GM18505 (cell line): Measurements from ENCODE around the gene XRCC5.

Experiments
- ATAC-seq: cut with Tn5 transposase; IDR thresholded peaks from one replicate; pipeline ENCODE4 v1.9.1; 2021; ENCODE audit not compliant: unreplicated experiment
- POLR2A ChIP-seq: IDR thresholded peaks from 4 replicates; pipeline ENCODE4 v1.6.1; 2011; ENCODE audit warnings: borderline replicate concordance; ENCODE audit not compliant: insufficient read depth, insufficient read length; ENCODE audit errors: extremely low read depth

The XRCC5 gene

GRCh38 chr2:216114714-216115531, 5.8 kb downstream of the XRCC5 start:
- peak; percentile 48 for ATAC-seq

GRCh38 chr2:216116418-216116817, 7.3 kb downstream of the XRCC5 start:
- no peak for TF ChIP-seq POLR2A
- no peak for ATAC-seq

More at GRCh38 chr2:216114714-216115531, 5.8 kb downstream of the XRCC5 start:
- TF ChIP-seq POLR2A: peak; percentile 71

GRCh38 chr2:216117561-216118340, 8.6 kb downstream of the XRCC5 start:
- no peak for TF ChIP-seq POLR2A
- no peak for ATAC-seq

- ATAC-seq: no peak
- no peak for TF ChIP-seq POLR2A
These were observed 9.3 kb downstream of the XRCC5 start for GRCh38 chr2:216118474-216118873.

GRCh38 chr2:216119146-216119545, 10.0 kb downstream of the XRCC5 start:
- TF ChIP-seq POLR2A: no peak
- ATAC-seq: no peak

DNA sequence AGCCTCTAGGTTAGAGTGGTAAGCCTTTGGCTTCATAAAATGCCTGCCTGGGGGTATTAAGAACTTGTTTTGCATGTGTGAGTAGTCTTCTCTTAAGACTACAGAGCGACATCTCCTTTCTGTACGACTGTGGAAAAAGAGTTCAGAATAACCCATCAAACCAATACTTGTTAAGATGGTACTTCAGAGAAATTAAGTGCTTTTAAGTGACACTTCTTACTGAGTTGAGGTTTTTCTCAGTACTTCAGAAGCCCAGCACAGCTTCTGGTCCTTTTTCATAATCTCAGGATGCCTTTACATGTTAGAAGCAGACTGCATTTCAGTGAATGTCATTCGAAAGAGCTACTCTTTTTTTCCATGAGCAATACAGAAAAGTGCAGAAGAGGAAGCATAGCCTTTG, 10.8 kb downstream of the XRCC5 start:
- no peak for ATAC-seq

GRCh38 chr2:216121255-216121654, 12.1 kb downstream of the XRCC5 start:
- no peak for TF ChIP-seq POLR2A
- ATAC-seq: no peak

More for the DNA sequence above, 10.8 kb downstream of the XRCC5 start:
- no peak for TF ChIP-seq POLR2A

GRCh38 chr2:216126943-216127342, 17.8 kb downstream of the XRCC5 start:
- ATAC-seq: no peak
- no peak for TF ChIP-seq POLR2A

DNA sequence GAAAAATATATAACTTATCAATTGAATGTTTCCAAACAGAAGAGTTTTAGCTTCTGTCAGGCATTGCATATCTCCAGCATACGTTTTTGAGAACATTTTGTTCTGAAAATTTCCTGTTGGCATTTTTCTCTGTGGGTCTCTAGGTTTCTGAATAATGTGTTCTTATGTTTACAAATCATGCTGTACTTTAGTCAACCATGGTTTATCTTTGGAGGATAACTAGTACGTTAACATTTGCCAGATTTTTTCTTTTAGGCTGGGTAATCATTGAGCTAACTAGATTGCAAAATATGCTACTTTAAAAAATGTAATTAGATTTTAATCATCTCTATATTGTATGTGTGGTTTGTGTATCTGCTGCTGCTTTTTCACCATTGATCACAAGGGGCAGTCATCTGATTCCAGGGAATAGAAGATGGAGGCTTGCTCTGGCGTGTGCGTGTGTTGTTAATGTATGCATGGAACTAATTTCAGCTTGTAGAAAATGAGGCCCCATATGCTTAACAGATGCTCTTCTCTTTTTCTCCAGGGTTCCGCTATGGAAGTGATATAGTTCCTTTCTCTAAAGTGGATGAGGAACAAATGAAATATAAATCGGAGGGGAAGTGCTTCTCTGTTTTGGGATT, 21.3 kb downstream of the XRCC5 start:
- TF ChIP-seq POLR2A: no peak
- no peak for ATAC-seq

GRCh38 chr2:216131175-216131926, 22.2 kb downstream of the XRCC5 start:
- TF ChIP-seq POLR2A: no peak
- ATAC-seq: no peak

- no peak for TF ChIP-seq POLR2A
- no peak for ATAC-seq
These were observed 23.4 kb downstream of the XRCC5 start for GRCh38 chr2:216132585-216132984.

GRCh38 chr2:216133397-216133796, 24.2 kb downstream of the XRCC5 start:
- no peak for ATAC-seq
- no peak for TF ChIP-seq POLR2A
